Ascending aorta (tissue), 2 donors: ENCODE data around the gene VPS35. TPM values are rescaled to one million over a fixed set of nuclear protein-coding genes. Genes with fewer than 3 reads are reported as not detected.

Experiments
- DNase-seq, 2 donors: peaks; one replicate each; pipeline ENCODE4 v3.0.0-alpha.2; 2019; ENCODE audit warnings: low spot score in 2 of 2
- H3K27ac ChIP-seq, 2 donors: fragments of 200-600 bp; sonication (generic); one replicate each; pipeline ENCODE4 v1.5.1; 2016 to 2017; ENCODE audit warnings: mild to moderate bottlenecking in 1 of 2
- H3K27me3 ChIP-seq: fragments of 200-600 bp; sonication (generic); one replicate; pipeline ENCODE4 v1.5.1; 2017
- H3K36me3 ChIP-seq, 2 donors: fragments of 200-600 bp; sonication (generic); one replicate each; pipeline ENCODE4 v1.5.1; 2016
- H3K4me1 ChIP-seq, 2 donors: fragments of 200-600 bp; sonication (generic); one replicate each; pipeline ENCODE4 v1.5.1; 2016 to 2017; ENCODE audit warnings: mild to moderate bottlenecking in 1 of 2
- H3K4me3 ChIP-seq, 2 donors: fragments of 200-600 bp; sonication (generic); one replicate each; pipeline ENCODE4 v1.5.1; 2016 to 2017; ENCODE audit warnings: mild to moderate bottlenecking in 1 of 2
- H3K9me3 ChIP-seq, 2 donors: fragments of 200-600 bp; sonication (generic); one replicate each; pipeline ENCODE4 v1.5.1; 2016
- intact Hi-C: fragments of 100-400 bp; cut with DNase I; formaldehyde crosslinking; loops from one replicate; pipeline ENCODE4 v1.15.1; 2023
- total RNA-seq: library from RNA; depleted of rRNA; stranded (reverse); fragments of >200 nt; gene quantifications from one replicate; pipeline ENCODE4 v1.1.0, GENCODE V29; 2016
- TF ChIP-seq, protein P1 (sequence below), 3 experiments: fragments of 200-600 bp in 2 of 3; fragments of 450-650 bp in 1 of 3; sonication (generic) in 2 of 3; IDR thresholded peaks; one replicate each; pipeline ENCODE4 v1.5.1; 2016 to 2019; ENCODE audit warnings: antibody characterized with exemption in 3 of 3, mild to moderate bottlenecking in 1 of 3, moderate library complexity in 1 of 3

VPS35 gene
- total RNA-seq, 1 donor from 2014 or later: 31.9 TPM

GRCh38 chr16:46718214-46718613 is 29.2 kb upstream of the VPS35 start:
- TF ChIP-seq, protein P1, sequence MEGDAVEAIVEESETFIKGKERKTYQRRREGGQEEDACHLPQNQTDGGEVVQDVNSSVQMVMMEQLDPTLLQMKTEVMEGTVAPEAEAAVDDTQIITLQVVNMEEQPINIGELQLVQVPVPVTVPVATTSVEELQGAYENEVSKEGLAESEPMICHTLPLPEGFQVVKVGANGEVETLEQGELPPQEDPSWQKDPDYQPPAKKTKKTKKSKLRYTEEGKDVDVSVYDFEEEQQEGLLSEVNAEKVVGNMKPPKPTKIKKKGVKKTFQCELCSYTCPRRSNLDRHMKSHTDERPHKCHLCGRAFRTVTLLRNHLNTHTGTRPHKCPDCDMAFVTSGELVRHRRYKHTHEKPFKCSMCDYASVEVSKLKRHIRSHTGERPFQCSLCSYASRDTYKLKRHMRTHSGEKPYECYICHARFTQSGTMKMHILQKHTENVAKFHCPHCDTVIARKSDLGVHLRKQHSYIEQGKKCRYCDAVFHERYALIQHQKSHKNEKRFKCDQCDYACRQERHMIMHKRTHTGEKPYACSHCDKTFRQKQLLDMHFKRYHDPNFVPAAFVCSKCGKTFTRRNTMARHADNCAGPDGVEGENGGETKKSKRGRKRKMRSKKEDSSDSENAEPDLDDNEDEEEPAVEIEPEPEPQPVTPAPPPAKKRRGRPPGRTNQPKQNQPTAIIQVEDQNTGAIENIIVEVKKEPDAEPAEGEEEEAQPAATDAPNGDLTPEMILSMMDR (IDR thresholded peaks at IDR 0.05): no peak
- intact Hi-C loops: no loop called here
- Histone ChIP-seq H3K27ac (no peak overlapping the region), H3K4me3 (no peak overlapping the region), H3K36me3 (no peaks in the 10 kb centered on the region), H3K27me3 (no peaks in the 10 kb centered on the region), H3K4me1 (no peaks in the 10 kb centered on the region), H3K9me3 (no peaks in the 10 kb centered on the region)
- no peak for DNase-seq

- H3K27ac ChIP-seq: no peak overlapping the region
- H3K27me3 ChIP-seq: no peaks in the 10 kb centered on the region
- no peaks in the 10 kb centered on the region for H3K36me3 ChIP-seq
- intact Hi-C loops: no loop called here
- DNase-seq: no peak
- TF ChIP-seq, protein P1 (IDR thresholded peaks at IDR 0.05): no peak
- no peaks in the 10 kb centered on the region for H3K4me1 ChIP-seq
- H3K9me3 ChIP-seq: no peaks in the 10 kb centered on the region
- no peak overlapping the region for H3K4me3 ChIP-seq
These were observed 28.7 kb upstream of the VPS35 start for GRCh38 chr16:46717692-46718091.

- TF ChIP-seq, protein P1 (IDR thresholded peaks at IDR 0.05): no peak
- intact Hi-C loops: no loop called here
- no peaks in the 10 kb centered on the region for H3K27me3 ChIP-seq
- no peak overlapping the region for H3K4me3 ChIP-seq
- no peaks in the 10 kb centered on the region for H3K4me1 ChIP-seq
- no peak overlapping the region for H3K27ac ChIP-seq
- H3K36me3 ChIP-seq: no peaks in the 10 kb centered on the region
- H3K9me3 ChIP-seq: no peaks in the 10 kb centered on the region
- no peak for DNase-seq
These were observed 26.9 kb upstream of the VPS35 start for GRCh38 chr16:46715769-46716305.

DNA sequence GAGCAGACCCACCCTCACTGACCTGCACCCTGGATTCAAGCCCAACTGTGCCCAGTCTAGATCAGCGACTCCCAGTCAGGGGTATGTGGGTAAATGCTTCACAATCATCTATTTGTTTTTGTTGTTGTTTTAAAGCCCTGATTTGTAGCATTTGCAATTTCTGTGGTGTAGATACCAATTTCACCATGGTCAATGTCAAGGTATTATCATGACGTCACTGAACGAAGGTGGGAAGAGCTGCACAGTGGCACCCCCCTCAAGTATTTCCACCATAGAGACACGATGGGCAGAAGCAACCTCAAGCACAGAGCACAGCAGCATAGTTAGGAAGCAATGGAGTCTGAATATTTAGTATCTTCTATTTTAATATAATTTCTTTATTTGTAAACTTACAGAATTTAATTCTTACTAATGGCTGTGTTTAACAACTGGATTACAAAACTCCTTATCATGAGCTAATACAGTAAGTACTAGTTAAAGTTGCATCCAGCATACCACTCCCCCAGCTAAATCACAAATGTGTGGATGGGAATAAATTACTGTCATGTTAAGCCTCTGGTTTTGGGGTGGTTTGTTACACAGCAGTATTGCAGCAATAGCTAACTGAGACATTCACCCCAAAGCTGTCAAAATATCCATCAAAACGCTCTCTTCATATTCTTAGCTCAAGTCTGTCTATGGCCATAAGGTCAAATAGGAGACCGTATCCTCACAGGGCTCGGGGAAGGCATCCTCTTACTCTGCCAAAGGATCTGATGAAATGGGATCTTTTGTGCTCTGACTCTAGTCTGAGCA is 26.0 kb upstream of the VPS35 start:
- TF ChIP-seq, protein P1 (IDR thresholded peaks at IDR 0.05): no peak
- Histone ChIP-seq H3K27me3 (no peaks in the 10 kb centered on the region), H3K4me3 (no peak overlapping the region), H3K36me3 (no peaks in the 10 kb centered on the region), H3K27ac (no peak overlapping the region), H3K4me1 (no peaks in the 10 kb centered on the region), H3K9me3 (no peaks in the 10 kb centered on the region)
- no peak for DNase-seq
- intact Hi-C loops: no loop called here

DNA sequence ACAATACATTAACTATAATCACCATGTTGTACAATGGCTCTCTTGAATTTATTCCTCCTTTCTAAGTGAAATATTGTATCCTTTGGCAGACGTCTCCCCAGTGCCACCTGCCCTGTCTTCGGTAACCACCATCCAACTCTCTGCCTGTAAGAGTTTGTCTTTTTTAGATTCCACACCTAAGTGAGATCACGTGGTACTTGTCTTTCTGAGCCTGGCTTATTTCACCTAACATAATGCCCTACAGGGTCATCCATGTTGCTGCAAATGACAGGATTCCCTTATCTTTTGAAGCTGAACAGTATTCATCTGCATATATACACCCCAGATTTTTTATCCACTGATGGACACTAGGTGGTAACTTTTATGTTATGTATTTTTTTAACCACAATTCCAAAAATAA is 24.7 kb upstream of the VPS35 start:
- H3K27ac ChIP-seq: no peak overlapping the region
- no peak for DNase-seq
- intact Hi-C loops: no loop called here
- H3K27me3 ChIP-seq: no peaks in the 10 kb centered on the region
- H3K36me3 ChIP-seq: no peaks in the 10 kb centered on the region
- H3K4me3 ChIP-seq: no peak overlapping the region
- TF ChIP-seq, protein P1 (IDR thresholded peaks at IDR 0.05): no peak
- no peaks in the 10 kb centered on the region for H3K9me3 ChIP-seq
- H3K4me1 ChIP-seq: no peaks in the 10 kb centered on the region
